Fibroblast of skin of back (primary cell): ENCODE measurements around the gene MEIOC.
"Not testable (repeated sequence)": the region's sequence is repeated elsewhere in the genome, so short reads cannot be mapped to it uniquely, and the experiment has no call there.

Source experiments
- DNase-seq: peaks from one replicate; pipeline ENCODE4 v3.0.0-alpha.2; 2013

MEIOC gene

GRCh38 chr17:44647736-44648135, 8.5 kb upstream of the MEIOC start:
- DNase-seq: no peak

DNA sequence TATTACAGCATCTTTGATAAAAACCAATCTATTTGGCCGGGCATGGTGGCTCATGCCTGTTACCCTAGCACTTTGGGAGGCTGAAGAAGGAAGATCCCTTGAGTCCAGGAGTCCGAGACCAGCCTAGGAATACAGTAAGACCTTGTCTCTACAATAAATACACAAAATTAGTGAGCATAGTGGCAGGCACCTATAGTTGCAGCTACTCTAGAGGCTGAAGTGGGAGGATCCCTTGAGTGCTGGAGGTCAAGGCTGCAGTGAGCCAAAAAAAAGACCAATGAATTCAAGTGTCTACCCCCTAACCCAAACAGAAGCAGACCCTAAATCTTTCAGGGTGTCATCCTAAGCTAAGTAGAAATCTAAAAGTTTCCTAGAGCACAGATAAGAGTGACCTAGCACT, 7.3 kb upstream of the MEIOC start:
- DNase-seq: no peak

GRCh38 chr17:44651228-44651627, 5.0 kb upstream of the MEIOC start:
- no peak for DNase-seq

DNA sequence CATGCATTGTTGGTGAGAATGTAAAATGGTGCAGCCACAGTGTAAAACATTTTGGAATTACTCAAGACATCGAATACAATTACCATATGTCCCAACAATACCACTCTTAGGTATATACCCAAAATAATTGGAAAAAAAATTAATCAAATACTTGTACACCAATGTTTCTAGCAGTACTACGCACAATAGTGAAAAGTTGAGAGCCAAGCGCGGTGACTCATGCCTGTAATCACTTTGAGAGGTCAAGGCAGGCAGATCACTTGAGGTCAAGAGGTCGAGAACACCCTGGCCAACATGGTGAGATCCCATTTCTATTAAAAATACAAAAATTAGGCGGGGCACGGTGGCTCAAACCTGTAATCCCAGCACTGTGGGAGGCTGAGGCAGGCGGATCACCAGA, 3.5 kb upstream of the MEIOC start:
- no peak for DNase-seq

DNA sequence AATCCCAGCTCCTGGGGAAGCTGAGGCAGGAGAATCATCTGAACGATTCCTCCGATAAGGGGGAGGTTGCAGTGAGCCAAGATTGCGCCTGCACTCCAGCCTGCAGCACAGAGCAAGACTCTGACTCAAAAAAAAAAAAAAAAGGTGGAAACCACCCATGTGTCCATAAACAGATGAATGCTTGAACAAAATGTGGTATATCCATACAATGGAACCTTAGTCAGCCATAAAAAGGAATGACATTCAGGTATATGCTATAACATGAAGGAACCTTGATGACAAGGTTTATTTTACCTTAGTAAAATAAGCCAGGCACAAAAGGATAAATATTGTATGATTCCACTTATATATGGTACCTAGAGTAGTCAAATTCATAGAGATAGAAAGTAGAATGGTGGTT, 2.9 kb upstream of the MEIOC start:
- DNase-seq: no peak

- DNase-seq: no peak
These were observed 2.3 kb upstream of the MEIOC start for GRCh38 chr17:44653954-44654353.

DNA sequence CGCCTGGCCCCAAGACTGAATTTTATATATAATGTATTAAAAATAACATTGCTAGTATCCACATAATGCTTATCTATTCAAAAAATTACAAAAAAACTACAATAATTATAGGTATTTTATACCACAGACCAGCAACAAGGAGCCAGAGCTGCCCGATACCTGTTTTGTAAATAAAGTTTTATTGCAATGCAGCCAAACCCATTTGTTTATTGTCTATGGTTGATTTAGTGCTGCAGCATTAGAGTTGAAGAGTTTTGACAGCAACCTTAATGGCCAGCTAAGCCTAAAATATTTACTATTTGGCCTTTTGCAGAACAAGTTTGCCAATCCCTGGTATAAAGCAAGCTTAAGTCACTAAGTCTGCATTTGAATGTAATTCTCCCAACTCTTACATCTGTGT, 5.6 kb downstream of the MEIOC start:
- no peak for DNase-seq

DNA sequence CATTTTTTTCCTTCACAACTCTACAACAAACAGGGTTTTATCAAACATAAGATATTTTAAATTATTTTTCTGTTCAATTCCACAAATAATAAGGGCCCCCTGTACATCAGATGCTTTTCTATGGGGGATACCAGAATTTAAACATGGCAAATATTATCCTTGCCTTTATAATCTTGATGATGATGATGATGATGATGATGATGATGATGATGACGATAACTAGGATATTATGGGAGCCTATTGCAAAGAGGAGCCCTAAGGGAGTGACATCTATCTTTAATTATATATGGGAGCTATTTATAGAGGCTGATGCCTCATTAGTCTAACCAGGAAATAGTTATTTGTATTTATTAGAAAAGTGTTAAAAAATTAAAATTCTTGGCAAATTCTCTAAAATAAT, 6.8 kb downstream of the MEIOC start:
- DNase-seq: no peak

GRCh38 chr17:44664867-44665266, 8.6 kb downstream of the MEIOC start:
- DNase-seq: no peak

- no peak for DNase-seq
These were observed 9.7 kb downstream of the MEIOC start for GRCh38 chr17:44666006-44666405.

DNA sequence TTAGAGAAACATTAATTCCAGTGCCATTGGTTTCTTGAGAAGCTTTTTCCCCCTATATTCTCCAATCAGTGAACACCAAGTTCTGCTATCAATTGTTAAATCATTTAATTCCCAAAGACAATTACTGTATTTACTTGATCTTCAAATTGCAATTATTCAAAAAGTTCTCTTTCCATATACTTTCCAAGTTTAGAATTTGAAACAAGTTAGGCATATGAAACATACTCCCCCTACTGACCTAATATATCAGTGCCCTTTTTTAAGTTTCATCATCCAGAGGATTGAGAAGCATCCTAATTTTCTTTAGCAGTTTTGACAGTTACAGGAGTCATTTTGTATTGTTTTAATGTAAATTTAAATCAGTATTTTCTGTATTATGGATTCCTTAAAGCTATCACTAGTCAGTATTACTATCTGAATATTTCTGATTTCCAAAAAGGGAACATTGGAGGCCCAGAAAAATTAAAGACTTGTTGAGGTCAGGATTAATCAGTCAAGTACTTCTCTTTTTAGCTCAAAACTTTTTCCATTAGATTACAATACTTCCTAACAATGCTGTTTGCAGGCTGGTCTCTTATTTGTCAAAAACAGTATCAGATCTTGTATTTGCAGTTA, 16.3 kb downstream of the MEIOC start:
- peak; percentile 54 for DNase-seq

DNA sequence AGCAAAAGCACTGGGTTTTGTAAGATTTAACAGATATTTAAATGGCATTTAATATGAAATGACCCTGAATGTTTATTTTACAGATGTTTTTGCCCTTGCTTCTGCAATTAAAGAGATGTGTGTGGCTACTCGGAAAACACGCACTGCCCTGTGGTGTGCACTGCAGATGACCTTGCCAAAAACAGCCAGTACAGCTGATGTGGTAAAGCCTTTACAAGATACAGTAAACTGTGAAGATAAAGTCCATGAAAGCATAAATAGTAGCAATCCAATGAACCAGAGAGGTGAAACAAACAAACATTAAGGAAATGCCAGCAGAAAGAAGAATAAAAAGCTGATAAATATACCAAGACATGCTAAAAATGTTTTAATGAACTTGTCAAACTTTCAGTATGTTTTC, 17.6 kb downstream of the MEIOC start:
- DNase-seq: no peak

DNA sequence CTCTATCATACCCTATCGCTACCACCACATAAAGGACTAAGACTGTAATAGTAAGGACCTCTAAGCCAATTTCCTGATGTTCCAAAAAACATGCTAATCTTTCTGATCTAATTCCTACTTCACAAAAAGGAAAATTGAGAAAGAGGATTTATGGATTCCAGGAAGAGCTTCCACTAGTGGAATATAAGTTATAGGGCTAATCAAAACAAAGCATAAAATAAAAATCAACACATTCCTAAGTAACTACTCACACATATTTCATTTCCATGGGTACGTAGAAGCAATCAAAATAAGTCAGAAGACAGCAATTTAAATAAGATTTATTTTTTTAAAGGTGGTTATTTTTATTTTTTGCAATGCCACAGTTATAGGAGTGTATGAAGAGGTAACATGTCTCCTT, 20.9 kb downstream of the MEIOC start:
- peak; percentile 67 for DNase-seq

DNA sequence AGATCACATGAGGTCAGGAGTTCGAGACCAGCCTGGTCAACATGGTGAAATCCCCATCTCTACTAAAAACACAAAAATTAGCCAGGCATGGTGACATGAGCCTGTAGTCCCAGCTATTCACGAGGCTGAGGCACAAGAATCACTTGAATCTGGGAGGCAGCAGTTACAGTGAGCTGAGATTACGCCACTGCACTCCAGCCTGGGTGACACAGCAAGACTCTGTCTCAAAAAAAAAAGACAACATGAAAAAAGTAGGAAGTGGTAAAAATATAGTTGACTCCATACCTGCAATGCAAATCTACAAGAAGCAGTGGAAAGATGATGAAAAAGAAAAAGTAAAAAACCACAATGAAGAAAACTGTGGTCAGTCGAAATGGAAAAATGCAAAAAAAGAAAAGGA, 27.0 kb downstream of the MEIOC start:
- DNase-seq: not testable (repeated sequence)

DNA sequence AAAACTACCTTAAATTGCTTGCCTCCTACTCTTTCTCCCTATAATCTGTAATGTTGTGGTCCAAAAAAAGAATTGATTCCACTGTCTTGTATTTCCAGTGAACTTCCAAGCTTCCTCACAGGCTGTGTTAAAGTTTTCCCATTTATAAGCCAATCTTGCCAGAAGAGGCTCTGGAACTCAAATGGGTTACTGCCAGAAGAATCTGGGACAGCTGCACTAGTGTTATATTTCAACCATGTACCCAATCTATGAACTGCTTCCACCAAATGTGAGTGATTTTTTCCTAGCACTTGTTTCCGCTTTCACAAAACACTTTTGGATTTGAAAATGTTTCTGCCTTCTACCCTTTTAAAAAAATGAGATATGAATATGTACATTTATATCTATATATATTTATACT, 31.5 kb downstream of the MEIOC start:
- no peak for DNase-seq

- DNase-seq: no peak
These were observed 31.9 kb downstream of the MEIOC start for GRCh38 chr17:44688200-44688599.

DNA sequence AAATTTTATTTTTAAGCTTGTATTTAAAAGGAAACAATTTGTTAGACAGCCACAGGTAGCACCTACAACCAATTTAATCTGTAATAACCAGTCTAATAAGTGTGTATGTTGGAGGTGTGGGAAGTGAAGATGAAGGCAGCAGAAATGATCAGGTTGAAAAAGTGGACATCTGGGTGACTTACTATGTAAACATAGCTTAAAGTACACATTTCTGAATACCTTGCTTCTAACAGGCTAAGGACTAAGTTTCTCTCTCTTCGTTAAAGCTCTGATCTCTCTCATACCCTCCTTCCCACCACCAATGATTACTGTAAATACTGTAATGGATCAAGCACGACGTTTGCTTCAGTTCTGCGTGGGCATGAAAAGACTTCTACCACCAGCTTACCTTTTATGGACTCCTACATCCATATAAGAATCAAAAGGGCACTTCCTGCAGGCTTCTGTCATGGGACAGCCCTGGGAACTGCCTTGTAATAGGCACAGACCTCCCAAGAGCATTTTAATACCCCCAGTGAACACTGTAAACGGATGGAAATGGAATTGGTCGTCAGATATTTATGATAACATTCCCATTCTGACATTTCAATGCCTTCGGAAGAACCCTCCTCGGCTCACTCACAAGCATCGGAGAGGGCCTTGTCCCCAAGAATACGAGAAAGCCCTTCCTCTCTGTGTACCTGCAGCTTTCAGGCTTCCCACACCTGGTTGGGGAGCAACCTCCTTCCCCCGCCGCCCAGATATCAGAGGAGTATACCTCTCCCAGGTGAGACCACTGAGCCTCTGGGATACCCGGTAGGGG, 32.6 kb downstream of the MEIOC start:
- no peak for DNase-seq

- DNase-seq: peak; percentile 91
These were observed 33.4 kb downstream of the MEIOC start, which contains the start of gene CCDC43 for GRCh38 chr17:44689477-44690217. Gene CCDC43 (minus strand): TSS chr17:44689776. CDS start chr17:44689753, 23 bp downstream.

DNA sequence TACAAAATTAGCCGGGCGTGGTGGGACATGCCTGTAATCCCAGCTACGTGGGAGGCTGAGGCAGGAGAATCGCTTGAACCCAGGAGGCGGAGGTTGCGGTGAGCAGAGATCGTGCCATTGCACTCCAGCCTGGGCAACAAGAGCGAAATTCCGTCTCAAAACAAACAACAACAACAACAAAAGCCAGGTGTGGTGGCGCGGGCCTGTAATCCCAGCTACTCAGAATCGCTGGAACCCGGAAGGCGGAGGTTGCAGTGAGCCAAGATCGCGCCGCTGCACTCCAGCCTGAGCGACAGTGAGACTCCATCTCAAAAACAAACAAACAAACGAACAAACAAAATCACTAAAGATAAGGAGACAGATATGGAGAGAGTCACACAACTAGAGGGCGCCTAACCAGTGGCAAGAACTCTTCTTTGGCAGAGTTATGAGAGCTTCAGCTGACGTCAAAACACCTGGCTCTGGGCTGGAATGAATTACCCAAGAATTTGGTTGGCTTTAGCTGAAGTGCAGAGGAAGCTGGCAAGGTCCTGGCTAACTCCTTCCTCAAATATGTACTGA, 34.6 kb downstream of the MEIOC start:
- DNase-seq: not testable (repeated sequence)

DNA sequence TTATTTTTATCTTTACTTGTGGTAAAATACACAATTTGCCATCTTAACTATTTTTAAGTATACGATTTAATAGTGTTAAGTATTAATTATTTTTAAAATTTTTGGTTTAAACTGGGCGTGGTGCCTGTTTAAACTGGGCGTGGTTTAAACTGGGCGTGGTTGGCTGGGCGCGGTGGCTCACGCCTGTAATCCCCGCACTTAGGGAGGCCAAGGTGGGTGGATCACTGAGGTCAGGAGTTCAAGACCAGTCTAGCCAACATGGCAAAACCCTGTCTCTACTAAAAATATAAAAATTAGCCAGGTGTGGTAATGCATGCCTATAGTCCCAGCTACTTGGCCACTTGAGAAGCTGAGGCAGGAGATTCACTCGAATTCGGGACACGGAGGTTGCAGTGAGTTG, 37.3 kb downstream of the MEIOC start:
- DNase-seq: no peak

- DNase-seq: not testable (repeated sequence)
These were observed 44.0 kb downstream of the MEIOC start for GRCh38 chr17:44700288-44700687.

- DNase-seq: no peak
These were observed 51.6 kb downstream of the MEIOC start for GRCh38 chr17:44707755-44708400.
